Prostate gland (tissue), 2 donors: ENCODE results near the gene FOXP2. TPM values are rescaled to one million over a fixed set of nuclear protein-coding genes. Genes with fewer than 3 reads are reported as not detected.

Experiments used
- DNase-seq: peaks from one replicate; pipeline ENCODE4 v3.0.0-alpha.2; 2019; ENCODE audit warnings: low spot score
- H3K27ac ChIP-seq, 2 donors: fragments of 200-600 bp; sonication (generic); 2 replicates each; pipeline ENCODE4 v1.5.1; 2017 to 2019
- H3K27me3 ChIP-seq: fragments of 200-600 bp; sonication (generic); replicated peaks from 2 replicates; pipeline ENCODE4 v1.5.1; 2019; ENCODE audit not compliant: insufficient read depth
- H3K36me3 ChIP-seq, 2 donors: fragments of 200-600 bp; sonication (generic); 1 replicate in 1 of 2; 2 replicates in 1 of 2; pipeline versions ENCODE4 v1.5.1 to v1.8.1; 2017 to 2019
- H3K4me1 ChIP-seq: fragments of 200-600 bp; sonication (generic); replicated peaks from 2 replicates; pipeline ENCODE4 v1.5.1; 2019
- H3K4me3 ChIP-seq, 2 donors: fragments of 200-600 bp; sonication (generic); 2 replicates each; pipeline ENCODE4 v1.5.1; 2017 to 2019
- H3K9me3 ChIP-seq: fragments of 200-600 bp; sonication (generic); 2 replicates; pipeline ENCODE4 v1.5.1; 2017
- CTCF ChIP-seq, 4 experiments: fragments of 200-600 bp in 2 of 4; fragments of 450-650 bp in 2 of 4; sonication (generic) in 2 of 4; IDR thresholded peaks; 1 replicate in 3 of 4; 2 replicates in 1 of 4; pipeline ENCODE4 v1.5.1; 2016 to 2019; ENCODE audit warnings: antibody characterized with exemption in 4 of 4, mild to moderate bottlenecking in 2 of 4, moderate library complexity in 2 of 4
- POLR2A ChIP-seq: fragments of 450-650 bp; IDR thresholded peaks from one replicate; pipeline ENCODE4 v1.6.1; 2016; ENCODE audit warnings: antibody characterized with exemption, mild to moderate bottlenecking
- POLR2AphosphoS5 ChIP-seq: sonication (generic); formaldehyde crosslinking; IDR thresholded peaks from one replicate; pipeline ENCODE4 v1.6.1; 2017; ENCODE audit warnings: antibody characterized with exemption
- WGBS: methylation state at CpG from one replicate; pipeline ENCODE4 v1.1.5; 2018; 5-methylcytosine and 5-hydroxymethylcytosine counted together
- intact Hi-C: fragments of 100-400 bp; cut with DNase I; formaldehyde crosslinking; loops from one replicate; pipeline ENCODE4 v1.14.2; 2022
- total RNA-seq, 2 donors: library from RNA; depleted of rRNA; stranded (reverse); fragments of >200 nt; gene quantifications; one replicate each; pipeline ENCODE4 v1.1.0, GENCODE V29; 2016

Gene FOXP2
- total RNA-seq, 2 donors from 2014 or later, result 4.9 to 5.6 TPM

GRCh38 chr7:114622221-114622620 is 207.6 kb downstream of the FOXP2 start:
- no peak overlapping the region for H3K27ac ChIP-seq
- H3K27me3 ChIP-seq, result no peaks in the 10 kb centered on the region
- 66% methylated on average over 1 of the region's 1 CpG for WGBS
- DNase-seq, result no peak
- no peaks in the 10 kb centered on the region for H3K4me1 ChIP-seq
- no peaks in the 10 kb centered on the region for H3K9me3 ChIP-seq
- H3K4me3 ChIP-seq, result no peak overlapping the region
- intact Hi-C loops, result no loop called here
- H3K36me3 ChIP-seq, result no peaks in the 10 kb centered on the region
- TF ChIP-seq CTCF (IDR thresholded peaks at IDR 0.05) (no peak), POLR2AphosphoS5 (no peak), POLR2A (no peak)

- Histone ChIP-seq H3K27me3 (no peaks in the 10 kb centered on the region), H3K36me3 (no peaks in the 10 kb centered on the region), H3K27ac (no peak overlapping the region), H3K4me1 (no peaks in the 10 kb centered on the region), H3K9me3 (no peaks in the 10 kb centered on the region), H3K4me3 (no peak overlapping the region)
- 81% methylated on average over 2 of the region's 2 CpGs for WGBS
- TF ChIP-seq CTCF (IDR thresholded peaks at IDR 0.05), result no peak
- no peak for TF ChIP-seq POLR2AphosphoS5
- intact Hi-C loops, result no loop called here
- no peak for DNase-seq
Measured at GRCh38 chr7:114623146-114623545, 208.5 kb downstream of the FOXP2 start.

DNA sequence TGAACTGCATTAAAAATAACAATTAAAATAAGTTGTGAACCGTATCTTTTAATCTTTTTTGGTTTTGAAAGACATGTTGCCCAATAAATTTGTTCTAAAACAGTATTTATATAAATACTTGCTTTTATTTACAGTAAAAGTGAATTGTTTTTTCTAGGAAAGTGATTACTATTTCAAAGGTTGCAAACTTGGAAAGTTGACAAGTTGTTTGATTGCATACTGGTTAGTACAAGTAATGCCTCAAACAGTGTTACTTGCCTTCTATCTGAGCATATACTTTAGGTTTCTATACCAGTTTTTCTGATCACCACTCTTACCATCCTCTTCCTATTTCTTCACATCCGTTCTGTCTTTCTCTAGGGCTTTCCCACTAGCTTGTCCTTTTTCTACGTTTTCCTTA is 212.6 kb downstream of the FOXP2 start:
- intact Hi-C loops, result no loop called here
- no peak for DNase-seq
- Histone ChIP-seq H3K27ac (no peak overlapping the region), H3K4me1 (no peaks in the 10 kb centered on the region), H3K27me3 (no peaks in the 10 kb centered on the region), H3K4me3 (no peak overlapping the region), H3K36me3 (no peaks in the 10 kb centered on the region), H3K9me3 (no peaks in the 10 kb centered on the region)
- 80% methylated on average over 3 of the region's 3 CpGs for WGBS
- TF ChIP-seq POLR2AphosphoS5, result no peak
- TF ChIP-seq POLR2A, result no peak
- no peak for TF ChIP-seq CTCF (IDR thresholded peaks at IDR 0.05)

DNA sequence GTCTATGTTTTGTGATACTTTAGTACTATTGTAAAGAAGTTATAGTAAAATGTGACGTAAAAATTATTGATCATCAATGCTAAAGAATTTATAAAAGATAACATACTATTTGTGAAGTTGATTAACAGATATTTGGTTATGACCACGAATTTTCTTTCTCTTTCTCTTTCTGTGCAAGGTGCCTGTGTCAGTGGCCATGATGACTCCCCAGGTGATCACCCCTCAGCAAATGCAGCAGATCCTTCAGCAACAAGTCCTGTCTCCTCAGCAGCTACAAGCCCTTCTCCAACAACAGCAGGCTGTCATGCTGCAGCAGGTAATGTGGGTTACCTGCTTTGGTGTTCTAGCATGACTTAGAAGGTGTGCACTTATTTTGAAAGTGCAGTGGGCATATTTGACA is 213.7 kb downstream of the FOXP2 start:
- H3K27ac ChIP-seq, result no peak overlapping the region
- no peak overlapping the region for H3K4me3 ChIP-seq
- H3K36me3 ChIP-seq, result no peaks in the 10 kb centered on the region
- WGBS, result 68% methylated on average over 2 of the region's 2 CpGs
- H3K9me3 ChIP-seq, result no peaks in the 10 kb centered on the region
- H3K27me3 ChIP-seq, result no peaks in the 10 kb centered on the region
- intact Hi-C loops, result no loop called here
- no peak for DNase-seq
- TF ChIP-seq CTCF (IDR thresholded peaks at IDR 0.05), result no peak
- no peaks in the 10 kb centered on the region for H3K4me1 ChIP-seq

DNA sequence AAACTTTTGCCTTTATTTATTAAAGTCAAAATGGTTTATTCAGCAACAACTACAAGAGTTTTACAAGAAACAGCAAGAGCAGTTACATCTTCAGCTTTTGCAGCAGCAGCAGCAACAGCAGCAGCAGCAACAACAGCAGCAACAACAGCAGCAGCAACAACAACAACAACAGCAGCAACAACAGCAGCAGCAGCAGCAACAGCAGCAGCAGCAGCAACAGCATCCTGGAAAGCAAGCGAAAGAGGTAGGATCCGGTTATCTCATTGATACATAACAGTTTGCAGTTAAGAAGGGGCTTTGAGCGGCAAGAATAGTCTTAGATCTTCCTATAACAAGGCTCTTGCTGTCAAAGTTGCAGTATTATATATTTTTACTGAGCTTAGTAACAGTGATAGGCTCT is 215.1 kb downstream of the FOXP2 start:
- no peak for DNase-seq
- Histone ChIP-seq H3K9me3 (no peaks in the 10 kb centered on the region), H3K4me3 (no peak overlapping the region), H3K27me3 (no peaks in the 10 kb centered on the region), H3K27ac (no peak overlapping the region), H3K36me3 (no peaks in the 10 kb centered on the region), H3K4me1 (no peaks in the 10 kb centered on the region)
- TF ChIP-seq POLR2A (no peak), CTCF (IDR thresholded peaks at IDR 0.05) (no peak), POLR2AphosphoS5 (no peak)
- intact Hi-C loops, result no loop called here
- 91% methylated on average over 3 of the region's 3 CpGs for WGBS
